IMR-90 (cell line): ENCODE results near the gene IGF1R. TPM values are rescaled to one million over a fixed set of nuclear protein-coding genes. Genes with fewer than 3 reads are reported as not detected.

ENCODE experiments used
- ATAC-seq: fragments of 200-7000 bp; cut with Tn5 transposase; 2 replicates; pipeline ENCODE4 v1.9.1; 2020; ENCODE audit warnings: low read depth, mild to moderate bottlenecking, moderate library complexity
- BruUV-seq: library from RNA; stranded (reverse); fragments of 400-500 nt; replicated peaks from 2 replicates; lab custom pipeline; 2021; lab: Mats Ljungman, UMichigan
- CTCF ChIA-PET: fragments of 300-600 bp; formaldehyde crosslinking; extraction: SDS; loops from one replicate; lab custom pipeline; 2021; ENCODE audit warnings: antibody characterized with exemption; lab: Yijun Ruan, JAX
- POLR2A ChIA-PET: fragments of 300-600 bp; sonication (Branson Sonifier 250); formaldehyde crosslinking; loops from one replicate; lab custom pipeline; 2022; ENCODE audit warnings: antibody characterized with exemption; ENCODE audit not compliant: unreplicated experiment; lab: Charles Lee
- DNase-seq: peaks from one replicate; pipeline ENCODE4 v3.0.0; 2013
- H2AFZ ChIP-seq: replicated peaks from 2 replicates; pipeline ENCODE3; 2013; ENCODE audit warnings: low read length, mild to moderate bottlenecking; ENCODE audit not compliant: poor library complexity
- H2AK5ac ChIP-seq: 2 replicates; pipeline ENCODE4 v1.6.1; 2013; ENCODE audit warnings: low read depth, low read length, inconsistent platforms
- H2AK9ac ChIP-seq: replicated peaks from 2 replicates; pipeline ENCODE3; 2013; ENCODE audit warnings: mild to moderate bottlenecking, low read depth, low read length, moderate library complexity; ENCODE audit not compliant: poor library complexity
- H2BK120ac ChIP-seq: 2 replicates; pipeline ENCODE4 v1.6.1; 2013; ENCODE audit warnings: low read depth, low read length, inconsistent platforms
- H2BK15ac ChIP-seq: 3 replicates; pipeline ENCODE4 v1.6.1; 2013; ENCODE audit warnings: low read depth, low read length, inconsistent platforms
- H2BK20ac ChIP-seq: 2 replicates; pipeline ENCODE4 v1.6.1; 2013; ENCODE audit warnings: low read depth, mild to moderate bottlenecking, inconsistent platforms, low read length, moderate library complexity
- H2BK5ac ChIP-seq: 2 replicates; pipeline ENCODE4 v1.6.1; 2013; ENCODE audit warnings: mild to moderate bottlenecking, low read depth, low read length, inconsistent platforms; ENCODE audit not compliant: poor library complexity, severe bottlenecking
- H3K14ac ChIP-seq: replicated peaks from 2 replicates; pipeline ENCODE4 v1.6.1; 2013; ENCODE audit warnings: low read depth, low read length, inconsistent platforms
- H3K18ac ChIP-seq: 2 replicates; pipeline ENCODE4 v1.6.1; 2013; ENCODE audit warnings: low read depth, low read length, control low read depth
- H3K23ac ChIP-seq: 2 replicates; pipeline ENCODE4 v1.6.1; 2013; ENCODE audit warnings: low read depth, low read length, inconsistent platforms
- H3K27ac ChIP-seq: 2 replicates; pipeline ENCODE4 v1.5.1; 2013; ENCODE audit warnings: mild to moderate bottlenecking, control low read depth, low read length; ENCODE audit not compliant: insufficient read depth
- H3K27me3 ChIP-seq: 2 replicates; pipeline ENCODE4 v1.6.1; 2013; ENCODE audit warnings: low read length; ENCODE audit not compliant: control insufficient read depth, insufficient read depth
- H3K36me3 ChIP-seq: 2 replicates; pipeline ENCODE4 v1.6.1; 2013; ENCODE audit warnings: low read length, mixed read lengths; ENCODE audit not compliant: control insufficient read depth, insufficient read depth
- H3K4ac ChIP-seq: 2 replicates; pipeline ENCODE4 v1.6.1; 2013; ENCODE audit warnings: low read depth, low read length, inconsistent platforms
- H3K4me1 ChIP-seq: 2 replicates; pipeline ENCODE4 v1.6.1; 2013; ENCODE audit warnings: low read length, mixed read lengths; ENCODE audit not compliant: control insufficient read depth, insufficient read depth
- H3K4me2 ChIP-seq: 2 replicates; pipeline ENCODE4 v1.6.1; 2013; ENCODE audit warnings: low read depth, mild to moderate bottlenecking, control low read depth, low read length, moderate library complexity
- H3K4me3 ChIP-seq: 2 replicates; pipeline ENCODE4 v1.5.1; 2013; ENCODE audit warnings: low read depth, mild to moderate bottlenecking, control low read depth, low read length, moderate library complexity; ENCODE audit not compliant: insufficient read depth
- H3K56ac ChIP-seq: 2 replicates; pipeline ENCODE4 v1.6.1; 2013; ENCODE audit warnings: low read length, inconsistent platforms; ENCODE audit not compliant: insufficient read depth; ENCODE audit errors: extremely low read depth
- H3K79me1 ChIP-seq, 2 experiments: 2 replicates each; pipeline ENCODE4 v1.6.1; 2013; ENCODE audit warnings: low read length in 2 of 2, inconsistent platforms in 1 of 2, low read depth in 1 of 2
- H3K9ac ChIP-seq: 2 replicates; pipeline ENCODE4 v1.6.1; 2013; ENCODE audit warnings: low read depth, low read length, control low read depth
- H3K9me1 ChIP-seq: 2 replicates; pipeline ENCODE4 v1.6.1; 2013; ENCODE audit warnings: low read length, inconsistent platforms; ENCODE audit not compliant: insufficient read depth
- H3K9me3 ChIP-seq: 2 replicates; pipeline ENCODE4 v1.6.1; 2013; ENCODE audit warnings: low read length; ENCODE audit not compliant: control insufficient read depth, insufficient read depth
- H4K20me1 ChIP-seq: 2 replicates; pipeline ENCODE4 v1.6.1; 2013; ENCODE audit warnings: low read length, inconsistent platforms; ENCODE audit not compliant: insufficient read depth
- H4K5ac ChIP-seq: 2 replicates; pipeline ENCODE4 v1.6.1; 2013; ENCODE audit warnings: mild to moderate bottlenecking, low read depth, low read length, control low read depth
- H4K8ac ChIP-seq, 2 experiments: 2 replicates each; pipeline ENCODE4 v1.6.1; 2013; ENCODE audit warnings: low read depth in 2 of 2, low read length in 2 of 2, control low read depth in 1 of 2, inconsistent platforms in 1 of 2
- H4K91ac ChIP-seq: 2 replicates; pipeline ENCODE4 v1.6.1; 2013; ENCODE audit warnings: low read depth, low read length, inconsistent platforms; ENCODE audit not compliant: insufficient read depth
- BHLHE40 ChIP-seq: fragments of 150-350 bp; IDR thresholded peaks from 2 replicates; pipeline ENCODE4 v1.6.1; 2016; ENCODE audit warnings: mild to moderate bottlenecking, low read depth, low read length
- CEBPB ChIP-seq: IDR thresholded peaks from 2 replicates; pipeline ENCODE4 v1.6.1; 2012; ENCODE audit warnings: low read depth, low read length, improper control_type of control experiment
- CHD1 ChIP-seq: IDR thresholded peaks from 2 replicates; pipeline ENCODE4 v1.6.1; 2012; ENCODE audit warnings: low read depth, low read length, improper control_type of control experiment
- CTCF ChIP-seq: conservative IDR thresholded peaks from 2 replicates; pipeline ENCODE4 v1.5.1; 2012; ENCODE audit warnings: mild to moderate bottlenecking, low read depth, low read length, improper control_type of control experiment
- ELK1 ChIP-seq: fragments of 150-350 bp; IDR thresholded peaks from 2 replicates; pipeline ENCODE4 v1.6.1; 2016; ENCODE audit warnings: low read depth, mild to moderate bottlenecking, low read length, moderate library complexity, borderline replicate concordance
- FOS ChIP-seq: fragments of 150-350 bp; IDR thresholded peaks from 2 replicates; pipeline ENCODE4 v1.6.1; 2016; ENCODE audit warnings: low read depth, low read length
- MAFK ChIP-seq: IDR thresholded peaks from 2 replicates; pipeline ENCODE4 v1.6.1; 2012; ENCODE audit warnings: low read depth, low read length, improper control_type of control experiment
- MAZ ChIP-seq: IDR thresholded peaks from 2 replicates; pipeline ENCODE4 v1.6.1; 2012; ENCODE audit warnings: low read depth, mild to moderate bottlenecking, low read length, improper control_type of control experiment, moderate library complexity, borderline replicate concordance
- MXI1 ChIP-seq: IDR thresholded peaks from 2 replicates; pipeline ENCODE4 v1.6.1; 2012; ENCODE audit warnings: low read depth, mild to moderate bottlenecking, low read length, moderate library complexity, borderline replicate concordance
- NFE2L2 ChIP-seq: fragments of 150-350 bp; IDR thresholded peaks from 2 replicates; pipeline ENCODE4 v1.6.1; 2016; ENCODE audit warnings: low read depth, mild to moderate bottlenecking, low read length
- POLR2A ChIP-seq: IDR thresholded peaks from 2 replicates; pipeline ENCODE4 v1.6.1; 2012; ENCODE audit warnings: mild to moderate bottlenecking, low read depth, low read length
- RAD21 ChIP-seq: IDR thresholded peaks from 2 replicates; pipeline ENCODE4 v1.6.1; 2012; ENCODE audit warnings: low read length, improper control_type of control experiment
- RFX5 ChIP-seq: IDR thresholded peaks from 2 replicates; pipeline ENCODE4 v1.8.0; 2012; ENCODE audit warnings: low read depth, mild to moderate bottlenecking, low read length, moderate library complexity
- SMC3 ChIP-seq: fragments of 150-350 bp; IDR thresholded peaks from 2 replicates; pipeline ENCODE4 v1.6.1; 2016; ENCODE audit warnings: low read depth, mild to moderate bottlenecking, antibody characterized with exemption, low read length, moderate library complexity
- USF2 ChIP-seq: fragments of 150-350 bp; IDR thresholded peaks from 2 replicates; pipeline ENCODE4 v1.6.1; 2017; ENCODE audit warnings: mild to moderate bottlenecking, antibody characterized with exemption, low read length, low read depth
- WGBS, 2 experiments: methylation state at CpG; one replicate each; pipeline versions ENCODE4 v1.1.5 to v1.1.7; 2013; ENCODE audit warnings: missing lambda C conversion rate in 2 of 2; ENCODE audit not compliant: insufficient read length in 1 of 2; ENCODE audit errors: extremely low coverage in 2 of 2; 5-methylcytosine and 5-hydroxymethylcytosine counted together
- dilution Hi-C: fragments of 300-500 bp; cut with HindIII; formaldehyde crosslinking; loops from one replicate; pipeline ENCODE4 v1.14.3; 2018; ENCODE audit warnings: low sequenced_read_pairs; ENCODE audit not compliant: unreplicated experiment
- in situ Hi-C: fragments of 300-500 bp; cut with MboI; formaldehyde crosslinking; loops from 3 replicates; pipeline ENCODE4 v1.14.3; 2019; ENCODE audit warnings: low sequenced_read_pairs, inconsistent platforms, mixed read lengths
- intact Hi-C: fragments of 100-400 bp; cut with micrococcal nuclease; formaldehyde crosslinking; loops from 2 replicates; pipeline ENCODE4 v1.10.0; 2022
- polyA plus RNA-seq, 3 experiments: library from polyadenylated mRNA; depleted of rRNA; stranded (reverse); fragments of >200 nt; gene quantifications; 2 replicates each; pipeline ENCODE4 v1.2.3, GENCODE V29; 2012; ENCODE audit warnings: low replicate concordance in 1 of 3
- total RNA-seq: library from RNA; depleted of rRNA; stranded (reverse); fragments of >200 nt; gene quantifications from 2 replicates; pipeline ENCODE4 v1.2.3, GENCODE V29; 2012

IGF1R gene
- total and polyA plus RNA-seq, 2 of the 4 experiments (the other 2 are of a cell fraction), result 24.0 to 24.9 TPM

GRCh38 chr15:98677345-98678059 lies 29.2 kb downstream of the IGF1R start:
- Histone ChIP-seq H4K8ac (0 out of 4 replicates have a peak overlapping the region, but pooled peaks of 1 of the 2 experiments have one; percentile 23), H4K91ac (no peak overlapping the region), H3K9me3 (no peaks in the 10 kb centered on the region), H2BK20ac (no peak overlapping the region), H2BK5ac (no peak overlapping the region), H3K79me1 (peaks cover 6 to 81% of the 10 kb centered on the region in 2 experiments; a peak in 3 of 4 replicates), H2AK5ac (peak overlapping the region; percentile 13; the same call in 1 of the 2 replicates), H3K27me3 (no peaks in the 10 kb centered on the region), H4K20me1 (peaks cover 85% of the 10 kb centered on the region), H3K4me1 (peaks cover 8% of the 10 kb centered on the region), H3K56ac (no peak overlapping the region), H3K4me2 (no peak overlapping the region), H3K36me3 (no peaks in the 10 kb centered on the region), H3K23ac (peak overlapping the region; percentile 72), H3K9me1 (peaks cover 42% of the 10 kb centered on the region), H3K14ac (no peak overlapping the region), H2BK120ac (no peak overlapping the region), H3K4ac (peak overlapping the region; percentile 18; the same call in 1 of the 2 replicates), H3K9ac (no peak overlapping the region), H3K27ac (no peak overlapping the region), H4K5ac (no peak overlapping the region), H3K4me3 (no peak overlapping the region), H3K18ac (no peak overlapping the region), H2BK15ac (peak overlapping the region; percentile 44; the same call in 1 of the 3 replicates), H2AFZ (peak overlapping the region; percentile 66), H2AK9ac (no peak overlapping the region)
- WGBS, 2 experiments, result 83% methylated on average over 2 of the region's 5 CpGs; no CpG with 5 or more reads in 1 of the 2 experiments
- in situ Hi-C loops (no loop called here), intact Hi-C loops (no loop called here), dilution Hi-C loops (no loop called here)
- ATAC-seq (no peak), DNase-seq (no peak)
- BruUV-seq, result no TSS peak
- POLR2A ChIA-PET, result no interaction called here
- CTCF ChIA-PET, result no interaction called here
- no peak for TF ChIP-seq FOS
- TF ChIP-seq MAZ, result no peak
- no peak for TF ChIP-seq CEBPB
- TF ChIP-seq RFX5, result no peak
- no peak for TF ChIP-seq MAFK
- TF ChIP-seq CHD1, result no peak
- TF ChIP-seq MXI1, result no peak
- TF ChIP-seq POLR2A, result no peak
- no peak for TF ChIP-seq NFE2L2
- no peak for TF ChIP-seq ELK1
- TF ChIP-seq CTCF, result no peak
- no peak for TF ChIP-seq USF2
- TF ChIP-seq RAD21, result no peak
- TF ChIP-seq BHLHE40, result no peak
- TF ChIP-seq SMC3, result no peak
